Ishikawa (cell line): ENCODE data around the gene NCKIPSD.

Source experiments
- CEBPB ChIP-seq: IDR thresholded peaks from 2 replicates; pipeline ENCODE4 v1.6.1; 2012
- CREB1 ChIP-seq: IDR thresholded peaks from 2 replicates; pipeline ENCODE4 v1.6.1; 2012; ENCODE audit warnings: low read depth
- EGR1 ChIP-seq: IDR thresholded peaks from 2 replicates; pipeline ENCODE4 v1.6.1; 2012
- EP300 ChIP-seq: IDR thresholded peaks from 2 replicates; pipeline ENCODE4 v1.6.1; 2012; ENCODE audit warnings: borderline replicate concordance
- FOXM1 ChIP-seq: IDR thresholded peaks from 2 replicates; pipeline ENCODE4 v1.6.1; 2012; ENCODE audit warnings: low read depth, borderline replicate concordance
- NFIC ChIP-seq: IDR thresholded peaks from 2 replicates; pipeline ENCODE4 v1.6.1; 2012
- RAD21 ChIP-seq: IDR thresholded peaks from 2 replicates; pipeline ENCODE4 v1.6.1; 2012; ENCODE audit warnings: low read depth
- TAF1 ChIP-seq: IDR thresholded peaks from 2 replicates; pipeline ENCODE4 v1.6.1; 2012; ENCODE audit warnings: low read depth, mild to moderate bottlenecking
- TCF12 ChIP-seq: IDR thresholded peaks from 2 replicates; pipeline ENCODE4 v1.6.1; 2012; ENCODE audit warnings: low read depth
- TEAD4 ChIP-seq: IDR thresholded peaks from 2 replicates; pipeline ENCODE4 v1.6.1; 2012
- YY1 ChIP-seq: IDR thresholded peaks from 2 replicates; pipeline ENCODE4 v1.6.1; 2012; ENCODE audit warnings: low read depth
- ZBTB7A ChIP-seq: IDR thresholded peaks from 2 replicates; pipeline ENCODE4 v1.6.1; 2012; ENCODE audit warnings: low read depth
- TF ChIP-seq, protein P1 (sequence below): IDR thresholded peaks from 2 replicates; pipeline ENCODE4 v1.6.1; 2012
- TF ChIP-seq, protein P2 (sequence below): IDR thresholded peaks from 2 replicates; pipeline ENCODE4 v1.6.1; 2012; ENCODE audit warnings: low read depth, mild to moderate bottlenecking
- TF ChIP-seq, protein P3 (sequence below): IDR thresholded peaks from 2 replicates; pipeline ENCODE4 v1.6.1; 2012

The NCKIPSD gene

DNA sequence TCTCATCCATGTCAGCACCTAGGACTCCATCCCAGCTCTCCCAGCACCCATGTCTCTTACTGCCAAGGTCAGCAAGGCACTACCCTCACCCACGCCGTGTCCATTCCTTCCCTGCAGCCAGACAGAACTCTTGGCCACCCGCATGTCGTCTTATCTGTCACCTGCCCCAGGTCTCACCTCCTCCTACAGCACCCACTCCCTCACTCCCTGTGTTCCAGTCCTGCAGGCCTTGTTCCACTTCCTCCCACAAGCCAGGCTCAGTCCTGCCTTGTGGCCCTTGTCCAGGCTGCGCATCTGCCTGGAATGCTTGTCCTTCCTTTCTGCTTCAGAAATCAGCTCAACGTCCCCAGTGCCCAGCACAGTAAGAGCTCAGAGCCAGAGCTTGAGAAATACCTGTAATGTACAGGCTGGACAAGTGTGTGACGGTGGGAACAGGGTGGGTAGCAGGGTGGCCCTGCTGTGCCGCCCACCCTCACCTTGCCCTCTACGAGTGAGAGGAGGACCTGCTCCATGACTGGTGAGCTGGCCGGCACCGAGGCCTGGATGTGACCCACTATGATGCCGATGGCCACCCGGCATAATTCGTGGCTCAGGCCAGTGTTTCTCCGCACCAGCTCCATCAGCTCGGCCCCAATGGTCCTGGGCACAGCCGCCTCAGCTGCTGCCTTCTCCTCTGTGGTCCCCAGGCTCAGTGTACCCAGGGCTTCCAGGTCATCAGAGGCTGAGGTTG lies 4.7 kb downstream of the NCKIPSD start:
- TF ChIP-seq EGR1 (no peak), TEAD4 (no peak), TCF12 (no peak)

DNA sequence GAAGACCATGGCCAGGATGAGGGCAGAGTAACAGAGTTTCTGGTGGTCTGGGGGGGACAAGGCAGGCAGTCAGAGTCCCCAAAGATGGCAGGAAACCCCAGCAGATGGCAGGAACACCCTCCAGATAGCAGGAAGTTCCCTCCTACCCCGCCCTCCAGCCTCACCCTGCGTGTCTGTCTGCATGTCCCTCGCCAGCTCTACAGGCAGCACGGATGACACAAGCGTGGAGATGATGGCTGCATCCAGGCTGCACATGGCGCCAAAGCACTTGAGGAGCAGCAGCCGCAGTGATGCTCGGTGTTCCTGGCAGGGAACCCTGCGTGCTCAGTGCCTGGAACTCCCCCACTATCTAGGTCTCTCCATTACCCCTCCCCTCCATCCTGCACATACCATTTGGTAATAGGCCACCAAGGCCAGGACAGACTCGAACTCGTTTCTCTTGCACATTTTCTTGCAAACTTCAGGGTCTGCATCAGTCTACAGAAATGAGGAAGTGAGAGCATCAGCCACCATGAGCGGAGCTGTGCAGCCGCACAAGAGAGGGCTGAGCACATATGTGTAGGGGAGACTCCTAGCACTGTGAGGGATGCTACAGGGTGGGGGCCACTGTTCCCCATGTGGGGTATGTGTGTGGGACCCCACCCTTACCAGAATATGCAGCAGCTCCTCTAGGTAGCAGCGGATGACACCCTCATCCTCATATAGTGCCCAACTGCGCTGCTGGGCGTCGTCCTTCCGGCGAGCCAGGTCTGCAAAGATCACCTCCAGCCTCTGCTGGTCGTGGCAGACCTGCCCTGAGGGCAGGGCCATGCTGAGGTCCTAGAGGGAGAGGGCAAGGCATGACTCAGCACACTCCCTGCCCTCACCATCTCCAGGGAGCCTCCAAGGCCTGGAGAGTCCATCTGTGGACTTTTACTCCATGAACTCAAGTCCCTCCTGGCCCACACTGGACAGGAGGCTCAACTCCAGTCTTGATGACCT lies 6.0 kb downstream of the NCKIPSD start:
- TF ChIP-seq EGR1, result no peak
- TF ChIP-seq, protein P1, sequence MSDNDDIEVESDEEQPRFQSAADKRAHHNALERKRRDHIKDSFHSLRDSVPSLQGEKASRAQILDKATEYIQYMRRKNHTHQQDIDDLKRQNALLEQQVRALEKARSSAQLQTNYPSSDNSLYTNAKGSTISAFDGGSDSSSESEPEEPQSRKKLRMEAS, result no peak
- TF ChIP-seq, protein P2, sequence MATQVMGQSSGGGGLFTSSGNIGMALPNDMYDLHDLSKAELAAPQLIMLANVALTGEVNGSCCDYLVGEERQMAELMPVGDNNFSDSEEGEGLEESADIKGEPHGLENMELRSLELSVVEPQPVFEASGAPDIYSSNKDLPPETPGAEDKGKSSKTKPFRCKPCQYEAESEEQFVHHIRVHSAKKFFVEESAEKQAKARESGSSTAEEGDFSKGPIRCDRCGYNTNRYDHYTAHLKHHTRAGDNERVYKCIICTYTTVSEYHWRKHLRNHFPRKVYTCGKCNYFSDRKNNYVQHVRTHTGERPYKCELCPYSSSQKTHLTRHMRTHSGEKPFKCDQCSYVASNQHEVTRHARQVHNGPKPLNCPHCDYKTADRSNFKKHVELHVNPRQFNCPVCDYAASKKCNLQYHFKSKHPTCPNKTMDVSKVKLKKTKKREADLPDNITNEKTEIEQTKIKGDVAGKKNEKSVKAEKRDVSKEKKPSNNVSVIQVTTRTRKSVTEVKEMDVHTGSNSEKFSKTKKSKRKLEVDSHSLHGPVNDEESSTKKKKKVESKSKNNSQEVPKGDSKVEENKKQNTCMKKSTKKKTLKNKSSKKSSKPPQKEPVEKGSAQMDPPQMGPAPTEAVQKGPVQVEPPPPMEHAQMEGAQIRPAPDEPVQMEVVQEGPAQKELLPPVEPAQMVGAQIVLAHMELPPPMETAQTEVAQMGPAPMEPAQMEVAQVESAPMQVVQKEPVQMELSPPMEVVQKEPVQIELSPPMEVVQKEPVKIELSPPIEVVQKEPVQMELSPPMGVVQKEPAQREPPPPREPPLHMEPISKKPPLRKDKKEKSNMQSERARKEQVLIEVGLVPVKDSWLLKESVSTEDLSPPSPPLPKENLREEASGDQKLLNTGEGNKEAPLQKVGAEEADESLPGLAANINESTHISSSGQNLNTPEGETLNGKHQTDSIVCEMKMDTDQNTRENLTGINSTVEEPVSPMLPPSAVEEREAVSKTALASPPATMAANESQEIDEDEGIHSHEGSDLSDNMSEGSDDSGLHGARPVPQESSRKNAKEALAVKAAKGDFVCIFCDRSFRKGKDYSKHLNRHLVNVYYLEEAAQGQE, result no peak
- no peak for TF ChIP-seq CEBPB
- TF ChIP-seq, protein P3, sequence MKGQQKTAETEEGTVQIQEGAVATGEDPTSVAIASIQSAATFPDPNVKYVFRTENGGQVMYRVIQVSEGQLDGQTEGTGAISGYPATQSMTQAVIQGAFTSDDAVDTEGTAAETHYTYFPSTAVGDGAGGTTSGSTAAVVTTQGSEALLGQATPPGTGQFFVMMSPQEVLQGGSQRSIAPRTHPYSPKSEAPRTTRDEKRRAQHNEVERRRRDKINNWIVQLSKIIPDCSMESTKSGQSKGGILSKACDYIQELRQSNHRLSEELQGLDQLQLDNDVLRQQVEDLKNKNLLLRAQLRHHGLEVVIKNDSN, result no peak
- no peak for TF ChIP-seq FOXM1
- no peak for TF ChIP-seq TCF12
- TF ChIP-seq NFIC, result no peak

DNA sequence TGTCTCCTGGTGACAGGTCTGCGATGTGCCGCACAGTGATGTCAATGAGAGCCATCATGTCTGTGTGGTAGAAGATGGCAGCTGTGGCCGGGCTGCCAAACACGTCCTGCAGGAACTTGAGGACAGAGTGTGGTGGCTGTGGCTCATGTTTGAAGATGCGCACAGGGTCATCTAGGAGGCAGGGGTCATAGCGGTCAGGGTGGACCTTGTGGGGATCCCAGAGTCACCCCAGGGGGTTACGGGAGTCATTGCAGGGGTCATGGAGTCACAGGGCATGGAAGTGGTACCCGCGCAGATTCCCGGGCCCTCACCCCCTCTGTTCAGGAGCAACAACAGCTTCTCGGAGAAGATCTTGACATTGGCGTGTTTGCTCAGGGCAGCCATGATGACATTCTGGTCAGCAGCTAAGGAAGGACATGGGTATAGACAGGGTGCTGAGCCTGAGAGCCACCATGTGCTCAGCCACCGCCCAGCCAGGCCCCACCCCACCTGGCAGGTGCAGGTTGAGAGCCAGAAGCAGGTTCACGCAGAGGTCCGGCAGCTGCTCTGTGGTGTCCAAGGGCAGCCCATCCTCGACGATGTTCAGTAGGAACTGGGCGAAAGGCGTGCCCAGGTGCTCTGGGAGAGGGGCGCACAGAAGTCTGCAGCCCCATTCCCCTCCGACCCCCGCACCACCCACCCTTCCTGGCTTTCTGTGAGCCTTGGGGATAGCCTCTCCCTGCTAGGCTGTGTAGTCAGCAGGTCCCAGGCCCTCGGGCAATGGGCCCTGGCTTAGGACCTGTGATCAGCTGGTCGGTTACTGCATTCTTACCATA lies 6.9 kb downstream of the NCKIPSD start:
- TF ChIP-seq, protein P1, result no peak
- TF ChIP-seq, protein P2, result no peak
- TF ChIP-seq TCF12, result no peak
- TF ChIP-seq TEAD4, result no peak
- no peak for TF ChIP-seq EP300
- TF ChIP-seq ZBTB7A, result no peak
- TF ChIP-seq CEBPB, result no peak
- no peak for TF ChIP-seq RAD21

DNA sequence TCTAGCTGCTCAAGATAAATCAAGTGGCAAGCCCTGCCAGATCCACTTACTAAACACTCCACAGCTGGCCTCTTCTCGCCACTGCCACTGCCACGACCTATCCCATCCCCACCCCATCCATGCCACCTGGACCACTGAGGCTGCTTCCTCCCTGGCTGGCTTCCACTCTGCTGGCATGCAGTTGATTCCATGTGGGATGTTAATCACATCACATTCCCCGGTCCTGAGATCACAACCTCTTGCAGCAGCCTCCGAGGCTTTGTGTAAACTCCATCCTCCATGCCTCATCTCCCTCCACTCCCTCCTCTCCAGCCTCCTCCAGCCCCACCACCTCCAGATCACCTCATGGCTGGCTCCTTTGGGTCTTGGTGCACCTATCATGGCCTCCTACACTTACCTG lies 7.7 kb downstream of the NCKIPSD start:
- no peak for TF ChIP-seq YY1
- TF ChIP-seq FOXM1, result no peak
- TF ChIP-seq NFIC, result no peak
- no peak for TF ChIP-seq TCF12
- no peak for TF ChIP-seq CEBPB
- no peak for TF ChIP-seq RAD21
- TF ChIP-seq, protein P2, result no peak
- TF ChIP-seq, protein P1, result no peak
- TF ChIP-seq ZBTB7A, result no peak
- no peak for TF ChIP-seq EGR1
- no peak for TF ChIP-seq EP300
- TF ChIP-seq TAF1, result no peak
- TF ChIP-seq, protein P3, result no peak
- TF ChIP-seq TEAD4, result no peak
- no peak for TF ChIP-seq CREB1
